HG03378 (cell line): ENCODE results near the gene GSE1.

Experiments
- ATAC-seq: cut with Tn5 transposase; IDR thresholded peaks from one replicate; pipeline ENCODE4 v1.9.1; 2021; ENCODE audit warnings: mild to moderate bottlenecking, moderate library complexity; ENCODE audit not compliant: unreplicated experiment

Gene GSE1

GRCh38 chr16:85674828-85675227 is 61.7 kb downstream of the GSE1 start:
- no peak for ATAC-seq

GRCh38 chr16:85675251-85675874 is 62.2 kb downstream of the GSE1 start:
- no peak for ATAC-seq

GRCh38 chr16:85676466-85676865 is 63.3 kb downstream of the GSE1 start:
- ATAC-seq: no peak

- no peak for ATAC-seq
These were observed 64.4 kb downstream of the GSE1 start for GRCh38 chr16:85677383-85677967.

- no peak for ATAC-seq
These were observed 64.9 kb downstream of the GSE1 start for GRCh38 chr16:85678016-85678415.

GRCh38 chr16:85678821-85679220 is 65.7 kb downstream of the GSE1 start:
- ATAC-seq: no peak

GRCh38 chr16:85679870-85680269 is 66.7 kb downstream of the GSE1 start:
- no peak for ATAC-seq

GRCh38 chr16:85680352-85680944 is 67.3 kb downstream of the GSE1 start:
- no peak for ATAC-seq

- ATAC-seq: no peak
These were observed 68.1 kb downstream of the GSE1 start for GRCh38 chr16:85681255-85681654.

GRCh38 chr16:85682516-85682915 is 69.4 kb downstream of the GSE1 start:
- ATAC-seq: no peak

GRCh38 chr16:85683363-85683762 is 70.2 kb downstream of the GSE1 start:
- no peak for ATAC-seq

GRCh38 chr16:85685251-85685650 is 72.1 kb downstream of the GSE1 start:
- ATAC-seq: no peak

- ATAC-seq: no peak
These were observed 73.9 kb downstream of the GSE1 start for GRCh38 chr16:85686912-85687591.

- ATAC-seq: no peak
These were observed 74.7 kb downstream of the GSE1 start for GRCh38 chr16:85687651-85688471.

- ATAC-seq: peak; percentile 65
These were observed 75.6 kb downstream of the GSE1 start, which contains the start of gene GINS2 for GRCh38 chr16:85688586-85689284. Gene GINS2 (minus strand): TSS chr16:85688954. CDS start chr16:85688898, 56 bp downstream.

GRCh38 chr16:85689285-85689949 is 76.3 kb downstream of the GSE1 start:
- ATAC-seq: no peak

- ATAC-seq: no peak
These were observed 76.8 kb downstream of the GSE1 start for GRCh38 chr16:85689950-85690320.

- ATAC-seq: no peak
These were observed 77.4 kb downstream of the GSE1 start for GRCh38 chr16:85690469-85691064.
